Activated CD8-positive, alpha-beta memory T cell treated with anti-CD3 and anti-CD28 coated beads, Interleukin-2, amount 50 U/mL, for 1 hour (primary cell): ENCODE results near the gene VAT1L.

ENCODE experiments used
- DNase-seq: peaks from one replicate; pipeline ENCODE4 v3.0.0-alpha.2; 2020; ENCODE audit errors: extremely low read depth

The VAT1L gene

GRCh38 chr16:77834635-77835540, 46.5 kb downstream of the VAT1L start:
- no peak for DNase-seq

- no peak for DNase-seq
These were observed 48.4 kb downstream of the VAT1L start for GRCh38 chr16:77836801-77837200.

GRCh38 chr16:77838597-77839255, 50.4 kb downstream of the VAT1L start:
- no peak for DNase-seq

DNA sequence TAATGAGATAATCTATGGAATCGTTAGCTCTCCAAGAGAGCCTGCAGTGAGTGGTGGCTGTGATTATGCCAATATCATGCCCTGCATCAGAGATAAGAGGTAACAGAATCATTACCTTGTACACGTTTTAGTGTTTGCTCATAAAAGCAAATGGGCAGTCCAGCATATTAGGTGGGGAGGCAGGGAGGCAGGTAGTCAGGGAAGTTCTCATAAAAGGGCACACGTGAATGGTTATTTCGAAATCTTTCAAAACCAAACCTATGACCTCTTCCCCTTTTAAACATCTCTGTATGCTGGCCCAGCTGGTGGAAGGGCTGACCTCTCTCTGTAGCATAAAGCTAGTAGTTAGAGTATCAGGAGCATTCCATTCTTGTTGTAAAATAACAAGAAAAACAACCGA, 51.7 kb downstream of the VAT1L start:
- no peak for DNase-seq

DNA sequence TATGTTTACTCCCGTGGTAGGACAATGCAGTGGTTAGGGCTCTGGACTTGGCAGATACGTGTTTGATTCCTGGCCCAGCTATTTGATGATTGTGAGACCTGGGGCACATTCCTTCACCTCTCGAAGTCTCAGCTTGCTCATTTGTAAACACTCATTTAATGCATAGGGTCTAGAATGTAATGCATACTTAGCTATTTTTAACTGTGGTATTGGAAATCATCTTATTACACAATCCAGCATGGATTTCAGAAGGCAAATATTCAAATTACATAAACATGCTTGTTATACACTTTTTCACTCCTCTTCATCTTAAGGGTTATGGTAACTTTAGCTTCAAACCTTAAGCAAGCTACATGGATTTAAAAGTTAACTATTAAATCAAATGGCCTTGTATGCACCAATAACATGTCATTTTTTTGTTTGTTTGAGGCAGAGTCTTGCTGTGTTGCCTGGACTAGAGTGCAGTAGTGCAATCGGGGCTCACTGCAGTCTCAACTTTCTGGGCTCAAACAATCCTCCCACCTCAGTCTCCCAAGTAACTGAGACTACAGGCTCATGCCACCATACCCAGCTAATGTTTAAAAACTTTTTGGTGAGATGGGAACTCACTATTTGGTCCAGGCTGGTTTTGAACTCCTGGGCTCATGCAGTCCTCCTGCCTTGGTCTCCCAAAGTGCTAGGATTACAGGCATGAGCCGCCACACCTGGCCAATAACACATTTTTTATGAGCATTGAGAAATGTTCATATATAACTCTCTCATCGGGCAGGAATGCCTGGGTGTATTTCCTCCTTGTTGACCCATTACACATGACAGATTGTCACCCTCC, 52.5 kb downstream of the VAT1L start:
- no peak for DNase-seq

GRCh38 chr16:77841502-77841763, 53.1 kb downstream of the VAT1L start:
- no peak for DNase-seq

- DNase-seq = no peak
These were observed 54.1 kb downstream of the VAT1L start for GRCh38 chr16:77842468-77842867.

DNA sequence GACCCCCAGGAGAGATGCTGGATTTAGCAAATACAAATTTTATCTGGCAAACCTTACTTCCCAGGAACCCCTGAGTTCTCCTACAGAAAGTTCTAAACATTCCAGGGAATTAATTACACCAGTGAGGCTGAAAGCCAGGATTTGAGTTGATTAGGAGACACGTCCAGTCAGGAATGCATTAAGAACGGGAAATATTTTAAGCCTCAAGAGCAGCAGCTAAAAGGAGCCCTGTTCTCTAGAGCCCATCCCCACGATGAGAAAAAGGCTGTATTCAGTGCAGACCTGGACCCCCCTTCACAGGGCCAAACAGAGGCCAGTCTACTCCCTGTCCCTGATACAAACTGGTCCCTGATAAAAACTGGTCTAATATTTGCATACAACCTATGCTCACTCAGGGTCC, 55.0 kb downstream of the VAT1L start:
- DNase-seq = no peak

GRCh38 chr16:77844801-77845200, 56.4 kb downstream of the VAT1L start:
- no peak for DNase-seq

DNA sequence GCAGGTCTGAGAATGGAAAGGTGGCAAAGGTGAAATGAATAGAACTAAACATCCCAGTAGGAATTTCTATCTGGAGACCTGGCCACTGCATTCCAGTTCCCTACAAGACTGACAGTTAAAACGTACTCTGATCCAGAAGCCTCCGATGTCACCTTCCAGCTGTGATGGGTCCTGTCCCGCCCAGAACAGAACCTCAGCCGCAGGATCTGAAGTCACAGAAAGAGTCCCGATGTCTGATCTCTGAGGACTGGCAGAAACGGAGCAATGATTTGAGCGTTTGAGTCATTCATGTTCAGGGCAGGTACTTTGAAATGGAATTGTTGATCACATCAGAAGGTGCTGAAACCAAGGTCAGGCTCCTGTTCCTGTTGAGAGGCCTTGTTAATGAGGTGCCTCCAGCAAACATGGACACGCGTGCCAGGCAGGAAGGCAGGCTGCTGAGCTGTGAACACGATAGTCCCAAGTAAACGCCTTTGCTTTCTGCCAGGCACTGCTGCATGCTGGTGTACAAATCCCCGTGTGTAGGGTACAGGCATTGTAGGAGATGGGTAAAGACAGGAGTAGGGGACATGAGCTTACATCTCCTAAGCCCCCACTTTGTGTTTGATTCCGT, 61.4 kb downstream of the VAT1L start:
- DNase-seq = no peak

DNA sequence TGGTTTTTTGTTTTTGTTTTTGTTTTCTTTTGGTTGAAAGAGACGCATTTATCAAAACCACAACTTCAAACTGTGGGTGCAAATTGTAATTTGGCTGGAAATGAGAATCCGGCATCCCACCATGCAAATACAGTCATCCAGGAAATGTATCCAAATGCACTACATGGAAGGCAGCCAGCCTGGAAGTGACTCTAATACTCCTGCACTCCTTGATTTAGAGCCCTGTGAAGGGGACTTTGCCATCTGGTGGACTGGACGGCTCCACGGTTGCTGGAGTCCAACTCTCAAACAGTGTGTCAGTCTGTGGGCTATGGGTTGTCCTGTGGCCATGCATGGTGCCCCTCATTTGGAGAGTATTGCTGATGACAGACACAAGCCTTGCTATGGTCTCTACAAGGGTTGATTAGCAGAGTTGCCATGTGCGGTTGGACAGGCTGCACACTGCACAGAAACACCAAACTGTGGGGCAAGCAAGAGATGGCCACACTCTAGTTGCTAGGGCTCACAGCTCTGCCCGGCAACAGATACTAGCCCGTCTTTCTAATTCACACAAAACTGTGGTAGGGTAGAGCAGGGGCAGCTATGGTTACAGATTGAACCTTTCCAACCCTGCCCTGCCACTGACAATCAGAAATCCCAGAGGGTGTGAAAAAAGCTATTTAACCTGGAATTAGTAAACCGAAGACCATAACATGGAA, 62.4 kb downstream of the VAT1L start:
- no peak for DNase-seq

DNA sequence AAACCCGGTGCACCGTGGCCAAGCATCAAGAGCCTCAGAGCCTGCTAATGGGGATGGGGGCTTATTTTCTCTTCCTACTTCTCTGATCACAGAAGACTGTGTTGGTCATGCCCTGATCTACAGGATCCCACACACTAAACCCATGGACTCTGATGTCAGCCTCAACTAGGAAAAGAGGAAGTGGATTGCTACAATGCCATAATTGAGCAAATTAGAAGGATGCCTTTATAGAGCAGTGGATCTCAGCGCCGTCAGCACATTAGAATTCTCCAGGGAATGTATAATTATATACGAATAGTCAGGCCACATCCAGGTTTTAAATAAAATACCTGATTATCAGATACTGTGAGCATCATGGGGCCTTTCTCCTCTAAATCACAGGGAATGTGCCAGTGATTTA, 64.8 kb downstream of the VAT1L start:
- DNase-seq = no peak

- no peak for DNase-seq
These were observed 68.2 kb downstream of the VAT1L start for GRCh38 chr16:77856438-77857160.

GRCh38 chr16:77858060-77858459, 69.7 kb downstream of the VAT1L start:
- DNase-seq = no peak

GRCh38 chr16:77859493-77860232, 71.3 kb downstream of the VAT1L start:
- no peak for DNase-seq

- DNase-seq = no peak
These were observed 72.6 kb downstream of the VAT1L start for GRCh38 chr16:77860953-77861352.

DNA sequence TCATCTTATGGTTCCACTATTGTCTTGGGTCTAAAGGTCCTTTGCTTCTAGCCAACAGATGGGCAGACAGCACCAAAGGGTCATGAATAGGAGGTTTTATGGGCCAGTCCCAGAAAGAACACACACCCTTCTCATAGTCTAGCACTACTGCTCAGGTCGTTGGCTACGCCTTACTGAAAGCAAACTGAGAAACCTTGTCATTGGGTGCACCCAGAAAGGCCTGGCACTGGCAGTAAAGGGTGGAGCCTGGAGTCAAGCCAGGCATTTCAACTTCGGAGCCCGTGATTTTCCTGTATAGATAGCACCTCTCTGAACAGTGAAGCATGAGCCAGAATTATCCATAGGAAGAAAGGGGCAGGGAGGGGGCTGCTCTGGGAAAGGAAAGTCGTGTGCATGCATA, 74.9 kb downstream of the VAT1L start:
- no peak for DNase-seq

DNA sequence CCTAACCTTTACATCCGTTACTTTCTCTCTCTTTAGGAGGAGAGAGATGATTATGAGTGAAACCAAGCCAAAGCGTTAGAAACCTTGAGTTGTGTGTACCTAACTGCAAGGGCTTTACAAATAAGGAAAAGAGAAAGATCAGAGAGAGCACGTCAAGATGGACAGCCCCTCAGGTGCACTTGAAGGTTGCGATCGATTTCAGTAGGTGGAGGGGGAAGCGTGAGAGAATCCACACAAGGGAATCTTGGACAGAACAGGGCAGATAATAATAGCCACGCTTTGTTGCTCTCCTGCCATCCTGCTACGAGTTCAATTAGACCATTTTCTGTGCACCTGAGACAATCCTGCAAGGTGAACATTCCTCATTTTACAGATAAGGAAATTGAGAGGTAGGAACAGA, 78.4 kb downstream of the VAT1L start:
- DNase-seq = no peak

- no peak for DNase-seq
These were observed 79.7 kb downstream of the VAT1L start for GRCh38 chr16:77868052-77868451.

DNA sequence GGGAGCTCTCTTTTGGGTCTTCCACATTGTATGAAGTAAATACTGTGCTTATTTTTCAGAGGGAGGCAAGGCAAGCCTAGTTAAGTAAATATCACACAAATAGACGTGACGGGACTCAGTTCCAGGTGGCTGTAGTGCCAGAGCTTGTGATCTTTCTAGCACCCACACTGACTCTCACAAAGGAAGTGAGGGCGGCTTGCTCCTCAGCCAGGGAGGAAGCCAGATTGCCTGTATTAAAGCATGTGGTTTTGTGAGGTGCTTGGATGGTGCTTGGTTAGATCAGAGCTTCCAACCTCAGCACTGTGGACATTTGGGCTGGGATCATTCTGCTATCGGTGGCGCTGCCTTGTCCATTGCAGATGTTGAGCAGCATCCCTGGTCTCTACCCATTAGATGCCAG, 80.1 kb downstream of the VAT1L start:
- DNase-seq = no peak
